ENCODE data around the gene FBLN2.

Gene FBLN2

DNA sequence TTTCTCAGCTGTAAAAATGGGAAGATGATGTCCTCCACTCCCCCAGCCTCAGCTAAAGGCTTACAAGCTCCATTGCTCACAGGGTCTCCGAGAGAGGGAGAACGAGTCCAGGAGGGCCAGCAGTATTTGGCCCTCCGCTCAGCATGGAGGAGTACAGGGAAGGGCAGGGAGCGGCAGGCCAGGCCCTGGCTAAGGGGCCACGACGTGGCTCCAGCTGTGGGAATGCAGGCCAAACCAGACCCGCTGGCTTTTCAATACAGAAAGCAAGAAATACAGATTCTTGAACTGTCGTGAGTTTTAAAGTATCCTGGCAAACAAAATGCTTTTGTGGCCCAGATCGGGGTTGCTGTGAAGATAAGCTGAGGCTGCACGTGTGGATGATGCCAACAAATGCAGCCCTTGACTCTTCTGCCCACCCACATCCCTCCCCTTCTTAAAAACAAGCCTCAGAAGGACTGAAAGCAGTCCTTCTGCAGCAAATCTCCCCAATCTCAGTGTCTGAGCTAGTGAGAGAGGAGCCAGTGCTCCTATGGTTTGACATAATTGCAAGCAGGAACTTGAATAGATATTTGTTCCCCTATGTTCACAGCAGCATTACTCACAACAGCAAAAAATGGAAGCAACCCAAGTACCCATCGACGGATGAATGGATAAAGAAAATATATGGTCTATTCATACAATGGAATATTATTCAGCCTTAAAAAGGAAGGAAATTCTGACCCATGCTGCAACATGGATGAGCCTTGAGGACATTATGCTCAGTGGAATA, 18.5 kb upstream of the FBLN2 start:
- no peaks in the 10 kb centered on the region for H3K9me3 ChIP-seq (ENCODE audit: low read length)
- H2AFZ ChIP-seq (ENCODE audit: low read depth, low read length), result no peak overlapping the region
- no peaks in the 10 kb centered on the region for H3K27me3 ChIP-seq (ENCODE audit: insufficient read depth, low read length)
- H3K4me3 ChIP-seq (ENCODE audit: low read length), result no peak overlapping the region
- H3K36me3 ChIP-seq (ENCODE audit: insufficient read depth, low read length), result no peaks in the 10 kb centered on the region
- H3K4me1 ChIP-seq (ENCODE audit: insufficient read depth, low read length), result peaks cover 8% of the 10 kb centered on the region

DNA sequence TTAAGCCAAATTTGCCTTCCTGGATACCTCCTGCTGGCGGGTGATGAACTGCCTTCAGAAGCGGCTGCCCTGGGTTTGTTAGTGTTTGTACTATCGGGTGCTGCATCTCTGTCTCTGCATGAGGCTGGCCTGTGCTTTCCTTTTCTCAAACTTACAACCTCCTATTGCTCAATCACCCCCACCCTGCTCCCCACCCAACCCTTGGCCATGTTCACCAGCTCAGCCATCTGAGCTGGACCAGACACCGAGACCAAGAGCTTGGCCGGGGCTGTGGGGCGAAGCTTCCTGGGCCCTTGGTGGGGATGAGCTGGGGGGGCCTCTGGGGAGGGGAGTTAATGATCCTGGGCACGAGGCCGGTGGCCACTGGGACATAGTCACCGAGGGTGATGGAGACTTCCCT, 16.8 kb upstream of the FBLN2 start:
- Histone ChIP-seq H3K9me3 (ENCODE audit: low read length) (no peaks in the 10 kb centered on the region), H2AFZ (ENCODE audit: low read depth, low read length) (no peak overlapping the region), H3K27me3 (ENCODE audit: insufficient read depth, low read length) (no peaks in the 10 kb centered on the region), H3K4me3 (ENCODE audit: low read length) (no peak overlapping the region), H3K4me1 (ENCODE audit: insufficient read depth, low read length) (no peaks in the 10 kb centered on the region), H3K36me3 (ENCODE audit: insufficient read depth, low read length) (no peaks in the 10 kb centered on the region)

DNA sequence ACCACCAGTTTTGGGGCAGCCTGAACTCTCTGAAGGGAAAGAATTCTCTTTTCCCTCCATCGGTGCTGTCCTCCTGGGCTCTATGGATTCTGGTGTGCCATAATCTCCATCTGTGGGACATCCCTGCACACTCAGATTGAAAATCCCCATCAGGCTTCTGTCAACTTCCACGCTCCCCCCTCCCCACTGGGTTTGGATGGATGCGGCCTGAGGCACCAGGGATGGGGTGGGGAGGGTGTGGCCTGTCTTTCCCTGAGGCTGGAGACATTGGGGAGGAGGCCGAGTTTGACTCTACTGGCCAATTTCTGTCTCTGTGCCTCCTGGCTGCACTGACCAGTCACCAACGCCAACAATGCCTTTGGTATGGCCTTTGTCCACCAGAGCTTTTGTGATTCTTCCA, 16.3 kb upstream of the FBLN2 start:
- Histone ChIP-seq H2AFZ (ENCODE audit: low read depth, low read length) (no peak overlapping the region), H3K9me3 (ENCODE audit: low read length) (no peaks in the 10 kb centered on the region), H3K4me3 (ENCODE audit: low read length) (no peak overlapping the region), H3K27me3 (ENCODE audit: insufficient read depth, low read length) (no peaks in the 10 kb centered on the region), H3K36me3 (ENCODE audit: insufficient read depth, low read length) (no peaks in the 10 kb centered on the region), H3K4me1 (ENCODE audit: insufficient read depth, low read length) (no peaks in the 10 kb centered on the region)

DNA sequence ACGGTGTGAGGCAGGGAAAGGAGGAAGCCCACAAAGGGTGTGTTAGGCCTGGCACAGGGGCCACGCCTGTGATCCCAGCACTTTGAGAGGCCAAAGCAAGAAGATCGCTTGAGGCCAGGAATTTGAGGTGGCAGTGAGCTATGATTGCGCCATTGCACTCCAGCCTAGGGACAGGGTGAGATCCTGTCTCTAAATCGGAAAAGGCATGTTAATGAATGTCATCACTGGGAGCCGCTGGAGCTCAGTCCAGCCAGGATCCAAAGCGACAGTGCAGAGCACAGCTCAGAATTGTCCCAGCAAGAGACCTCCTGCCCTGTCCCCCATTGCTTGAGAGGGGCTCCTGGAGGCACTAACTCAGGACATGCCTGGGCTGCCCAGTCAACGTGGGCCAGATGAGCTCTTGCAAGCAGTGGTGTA, 15.0 kb upstream of the FBLN2 start:
- Histone ChIP-seq H3K27me3 (ENCODE audit: insufficient read depth, low read length) (no peaks in the 10 kb centered on the region), H3K4me1 (ENCODE audit: insufficient read depth, low read length) (no peaks in the 10 kb centered on the region), H3K4me3 (ENCODE audit: low read length) (no peak overlapping the region), H3K36me3 (ENCODE audit: insufficient read depth, low read length) (no peaks in the 10 kb centered on the region), H3K9me3 (ENCODE audit: low read length) (no peaks in the 10 kb centered on the region), H2AFZ (ENCODE audit: low read depth, low read length) (no peak overlapping the region)

DNA sequence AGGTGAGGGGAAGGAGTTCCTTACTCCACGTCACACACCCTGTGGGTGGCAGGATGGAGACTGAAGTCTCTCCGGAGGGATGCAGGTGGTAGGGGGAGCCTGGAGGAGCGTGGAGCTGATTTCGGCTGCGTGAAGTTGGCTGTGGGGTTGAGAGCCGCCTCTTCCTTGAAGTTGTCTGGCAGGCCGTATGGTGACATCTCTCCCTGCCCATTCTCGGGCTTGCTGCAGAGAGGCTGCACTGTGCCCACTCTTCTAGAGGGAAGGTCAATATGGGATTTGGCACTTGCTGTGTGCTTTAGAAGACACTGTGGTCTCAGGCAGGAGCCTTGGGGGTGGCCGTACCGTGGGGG, 13.4 kb upstream of the FBLN2 start:
- Histone ChIP-seq H3K4me3 (ENCODE audit: low read length) (no peak overlapping the region), H3K9me3 (ENCODE audit: low read length) (no peaks in the 10 kb centered on the region), H2AFZ (ENCODE audit: low read depth, low read length) (no peak overlapping the region), H3K36me3 (ENCODE audit: insufficient read depth, low read length) (no peaks in the 10 kb centered on the region), H3K4me1 (ENCODE audit: insufficient read depth, low read length) (no peaks in the 10 kb centered on the region), H3K27me3 (ENCODE audit: insufficient read depth, low read length) (no peaks in the 10 kb centered on the region)

DNA sequence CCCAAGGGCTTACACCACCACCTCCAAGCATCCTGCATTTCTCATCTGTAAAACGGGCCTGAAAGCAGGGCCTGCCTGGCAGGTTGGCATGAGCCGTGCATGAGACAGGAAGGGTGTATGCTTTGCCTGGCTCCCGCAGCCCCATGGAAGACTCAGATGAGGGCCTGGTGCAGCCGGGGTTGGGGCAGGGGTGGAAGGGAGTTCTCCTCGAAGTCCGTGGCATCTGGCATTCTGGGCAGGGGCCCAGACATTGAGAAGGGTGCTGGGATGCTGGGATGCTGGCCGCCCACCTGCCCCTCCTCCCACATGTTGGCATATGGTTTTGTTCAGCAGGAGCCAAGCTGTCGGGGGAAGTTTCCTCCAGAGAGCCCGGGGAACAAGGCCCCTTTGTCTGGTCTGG, 13.0 kb upstream of the FBLN2 start:
- H3K4me1 ChIP-seq (ENCODE audit: insufficient read depth, low read length), result no peaks in the 10 kb centered on the region
- no peaks in the 10 kb centered on the region for H3K36me3 ChIP-seq (ENCODE audit: insufficient read depth, low read length)
- H3K27me3 ChIP-seq (ENCODE audit: insufficient read depth, low read length), result no peaks in the 10 kb centered on the region
- no peak overlapping the region for H3K4me3 ChIP-seq (ENCODE audit: low read length)
- H3K9me3 ChIP-seq (ENCODE audit: low read length), result no peaks in the 10 kb centered on the region
- H2AFZ ChIP-seq (ENCODE audit: low read depth, low read length), result no peak overlapping the region

DNA sequence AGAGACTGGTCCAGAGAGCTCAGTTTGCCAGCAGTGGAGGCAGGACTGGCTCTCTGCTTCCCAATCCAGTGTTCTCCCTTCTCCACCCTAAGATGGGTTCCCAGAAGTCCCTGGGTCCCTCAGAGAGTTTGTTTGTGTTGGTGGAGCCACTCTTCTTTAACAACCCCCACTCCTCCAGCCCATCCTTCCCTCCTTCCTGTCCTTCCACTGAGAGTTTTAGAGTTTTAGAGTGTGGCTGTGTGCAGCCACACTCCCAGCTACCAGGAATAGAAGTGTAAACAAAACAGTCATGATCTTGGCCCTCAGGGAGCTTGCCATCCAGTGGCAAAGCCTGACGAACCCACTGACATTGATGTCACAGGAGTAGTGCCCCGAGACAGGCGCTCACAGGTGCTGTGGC, 12.5 kb upstream of the FBLN2 start:
- no peaks in the 10 kb centered on the region for H3K36me3 ChIP-seq (ENCODE audit: insufficient read depth, low read length)
- no peak overlapping the region for H2AFZ ChIP-seq (ENCODE audit: low read depth, low read length)
- H3K9me3 ChIP-seq (ENCODE audit: low read length), result no peaks in the 10 kb centered on the region
- H3K4me3 ChIP-seq (ENCODE audit: low read length), result no peak overlapping the region
- H3K4me1 ChIP-seq (ENCODE audit: insufficient read depth, low read length), result no peaks in the 10 kb centered on the region
- H3K27me3 ChIP-seq (ENCODE audit: insufficient read depth, low read length), result no peaks in the 10 kb centered on the region

DNA sequence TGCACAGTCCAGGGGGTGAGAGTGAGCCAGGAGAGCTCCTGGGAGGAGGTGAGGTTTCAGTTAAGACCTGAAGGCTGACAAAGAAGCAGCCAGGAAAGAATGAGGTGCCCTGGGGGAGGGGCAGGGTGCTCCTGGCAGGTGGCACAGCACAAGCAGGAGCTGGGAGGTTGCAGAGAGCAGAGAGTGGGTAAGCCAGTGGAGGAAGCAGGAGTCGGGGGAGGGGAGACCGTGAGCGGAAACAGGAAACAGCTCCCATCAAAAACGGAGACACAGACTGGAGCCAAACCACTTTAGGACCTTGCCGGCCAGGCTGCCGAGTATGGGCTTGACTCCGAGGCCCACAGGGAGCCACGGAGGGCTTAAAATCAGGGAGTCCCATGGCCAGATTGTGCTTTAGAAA, 12.1 kb upstream of the FBLN2 start:
- no peak overlapping the region for H2AFZ ChIP-seq (ENCODE audit: low read depth, low read length)
- no peaks in the 10 kb centered on the region for H3K36me3 ChIP-seq (ENCODE audit: insufficient read depth, low read length)
- H3K27me3 ChIP-seq (ENCODE audit: insufficient read depth, low read length), result no peaks in the 10 kb centered on the region
- H3K4me1 ChIP-seq (ENCODE audit: insufficient read depth, low read length), result no peaks in the 10 kb centered on the region
- H3K4me3 ChIP-seq (ENCODE audit: low read length), result no peak overlapping the region
- H3K9me3 ChIP-seq (ENCODE audit: low read length), result no peaks in the 10 kb centered on the region

DNA sequence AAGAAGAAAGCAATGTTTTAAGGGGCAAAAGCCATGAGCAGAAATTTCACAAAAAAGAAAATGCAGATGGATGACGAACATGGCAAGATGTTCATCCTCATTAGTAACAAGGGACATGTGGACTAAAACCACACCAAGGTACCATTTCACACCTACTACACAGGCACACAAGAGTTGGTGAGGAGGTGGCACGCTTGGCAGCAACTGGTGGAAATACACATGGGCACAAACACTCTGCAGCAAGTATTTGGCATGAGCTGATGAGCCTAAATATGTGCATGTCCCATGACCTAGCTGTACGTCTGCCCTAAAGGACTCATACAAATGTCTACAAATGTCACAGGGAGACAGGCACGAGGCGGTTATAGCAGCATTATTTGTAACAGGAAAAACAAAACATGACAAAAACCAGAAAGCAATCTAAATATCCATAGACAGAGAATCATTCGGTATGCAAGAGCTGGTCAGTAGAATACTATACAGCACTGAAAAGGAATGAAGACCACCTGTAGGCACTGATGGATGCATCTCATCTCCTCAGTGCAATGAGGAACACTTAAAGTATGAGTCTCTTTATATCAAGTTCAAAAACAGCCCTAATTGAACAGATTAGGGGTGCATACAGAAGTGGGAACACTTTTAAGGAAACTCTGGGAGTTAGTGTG, 11.5 kb upstream of the FBLN2 start:
- Histone ChIP-seq H3K4me3 (ENCODE audit: low read length) (no peak overlapping the region), H3K36me3 (ENCODE audit: insufficient read depth, low read length) (no peaks in the 10 kb centered on the region), H2AFZ (ENCODE audit: low read depth, low read length) (no peak overlapping the region), H3K9me3 (ENCODE audit: low read length) (no peaks in the 10 kb centered on the region), H3K4me1 (ENCODE audit: insufficient read depth, low read length) (no peaks in the 10 kb centered on the region), H3K27me3 (ENCODE audit: insufficient read depth, low read length) (no peaks in the 10 kb centered on the region)

DNA sequence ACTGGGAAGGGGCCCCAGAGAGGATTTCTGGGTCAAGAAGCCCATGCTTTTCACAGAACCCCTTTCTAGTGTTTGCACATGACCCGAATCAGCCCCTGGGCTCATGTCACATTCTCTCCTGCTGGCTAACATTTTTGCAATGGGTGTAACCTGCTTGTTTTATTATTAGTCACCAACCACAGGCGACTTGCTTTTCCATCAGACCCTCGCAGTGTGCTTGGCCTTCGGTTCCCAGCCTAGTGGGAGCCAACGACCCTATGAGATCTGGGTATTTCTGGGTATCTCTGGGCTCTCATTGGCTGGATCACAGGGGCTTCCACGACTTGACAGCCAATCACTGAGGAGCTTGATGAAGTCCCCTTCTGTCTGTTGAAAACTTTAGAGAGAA, 11.0 kb upstream of the FBLN2 start:
- Histone ChIP-seq H3K27me3 (ENCODE audit: insufficient read depth, low read length) (no peaks in the 10 kb centered on the region), H3K4me3 (ENCODE audit: low read length) (no peak overlapping the region)

DNA sequence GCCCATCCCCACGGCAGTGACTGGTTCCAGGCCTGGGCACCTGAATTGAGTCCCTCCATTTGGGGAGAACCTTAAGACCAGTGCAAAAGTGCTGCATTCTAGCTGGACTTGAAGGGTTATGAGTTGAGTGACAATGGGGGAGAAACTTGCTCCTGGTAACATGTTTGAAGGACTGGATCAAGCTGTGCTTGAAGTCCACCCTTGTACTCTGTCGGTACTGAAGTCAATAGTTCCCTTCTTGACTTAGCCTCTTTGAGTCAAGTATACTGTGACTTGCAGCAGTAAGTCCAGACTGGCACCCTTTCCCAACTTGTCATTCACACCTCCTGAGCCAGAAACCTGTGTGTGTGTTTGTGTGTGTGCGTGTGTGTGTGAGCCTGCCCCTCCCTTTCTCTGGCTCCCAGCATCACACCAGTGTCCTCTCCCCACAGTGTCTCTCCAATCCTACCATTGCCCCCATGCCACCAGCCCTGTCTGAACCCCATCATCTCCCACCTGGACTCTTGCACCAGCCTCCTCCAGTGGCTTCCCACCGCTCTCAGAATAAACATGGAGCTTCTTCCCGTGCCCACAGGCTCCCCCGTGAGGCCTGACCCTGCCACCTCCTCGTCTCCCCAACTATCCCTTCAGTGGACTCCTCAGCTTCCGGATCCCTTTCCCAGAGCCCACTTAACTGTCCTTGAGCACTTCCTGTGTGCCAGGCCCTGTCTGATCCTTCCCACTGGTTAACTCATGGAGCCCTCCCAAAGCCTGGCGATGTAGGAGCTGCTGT, 10.2 kb upstream of the FBLN2 start:
- no peak overlapping the region for H3K4me3 ChIP-seq (ENCODE audit: low read length)

More for the DNA sequence above, 11.0 kb upstream of the FBLN2 start:
- no peaks in the 10 kb centered on the region for H3K9me3 ChIP-seq (ENCODE audit: low read length)
- H3K4me1 ChIP-seq (ENCODE audit: insufficient read depth, low read length), result no peaks in the 10 kb centered on the region
- no peak overlapping the region for H2AFZ ChIP-seq (ENCODE audit: low read depth, low read length)
- H3K36me3 ChIP-seq (ENCODE audit: insufficient read depth, low read length), result no peaks in the 10 kb centered on the region

DNA sequence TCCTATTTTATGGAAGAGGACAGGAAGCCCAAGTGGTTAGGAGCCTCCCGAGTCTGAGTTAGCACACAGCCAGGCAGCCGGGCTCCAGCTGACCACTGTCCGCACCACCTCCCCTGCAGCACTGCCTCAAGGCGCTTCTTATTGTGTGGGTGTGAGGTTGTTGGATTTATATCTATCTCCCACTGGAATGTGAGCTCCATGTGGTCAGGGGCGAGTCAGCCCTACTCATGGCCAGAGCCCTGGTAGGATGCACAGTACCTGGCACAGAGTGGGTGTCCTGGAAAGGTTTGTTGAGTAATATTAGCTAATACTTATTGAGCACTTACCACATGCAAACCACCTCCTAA, 9.7 kb upstream of the FBLN2 start:
- no peak overlapping the region for H3K4me3 ChIP-seq (ENCODE audit: low read length)

More for the DNA sequence above, 10.2 kb upstream of the FBLN2 start:
- H3K4me1 ChIP-seq (ENCODE audit: insufficient read depth, low read length), result no peaks in the 10 kb centered on the region
- H3K27me3 ChIP-seq (ENCODE audit: insufficient read depth, low read length), result no peaks in the 10 kb centered on the region
- H3K9me3 ChIP-seq (ENCODE audit: low read length), result no peaks in the 10 kb centered on the region
- H3K36me3 ChIP-seq (ENCODE audit: insufficient read depth, low read length), result no peaks in the 10 kb centered on the region
- H2AFZ ChIP-seq (ENCODE audit: low read depth, low read length), result no peak overlapping the region

DNA sequence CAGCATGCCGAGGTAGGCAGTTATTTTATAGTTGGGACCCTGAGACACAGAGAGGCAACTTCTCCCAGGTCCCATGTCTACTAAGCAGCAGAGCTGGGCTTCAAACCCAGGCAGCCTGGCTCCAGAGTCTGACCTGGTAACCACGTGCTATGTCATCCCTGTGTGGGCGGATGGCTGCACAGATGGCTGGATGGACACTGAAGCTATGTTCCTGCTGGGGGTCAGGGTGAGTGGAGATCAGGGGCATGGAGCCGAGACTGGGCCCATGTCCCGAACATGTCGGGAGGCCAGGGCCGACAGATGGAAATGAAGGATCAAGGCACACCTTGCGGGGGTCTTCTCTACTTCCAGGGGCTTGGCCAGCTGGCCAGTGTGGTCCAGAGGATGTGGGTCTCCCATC, 9.3 kb upstream of the FBLN2 start:
- no peak overlapping the region for H3K4me3 ChIP-seq (ENCODE audit: low read length)
- H3K36me3 ChIP-seq (ENCODE audit: insufficient read depth, low read length), result no peaks in the 10 kb centered on the region
- H3K27me3 ChIP-seq (ENCODE audit: insufficient read depth, low read length), result peaks cover under 1% of the 10 kb centered on the region
- H3K9me3 ChIP-seq (ENCODE audit: low read length), result no peaks in the 10 kb centered on the region
- no peaks in the 10 kb centered on the region for H3K4me1 ChIP-seq (ENCODE audit: insufficient read depth, low read length)
- no peak overlapping the region for H2AFZ ChIP-seq (ENCODE audit: low read depth, low read length)

More for the DNA sequence above, 9.7 kb upstream of the FBLN2 start:
- H3K36me3 ChIP-seq (ENCODE audit: insufficient read depth, low read length), result no peaks in the 10 kb centered on the region
- no peaks in the 10 kb centered on the region for H3K27me3 ChIP-seq (ENCODE audit: insufficient read depth, low read length)
- no peaks in the 10 kb centered on the region for H3K4me1 ChIP-seq (ENCODE audit: insufficient read depth, low read length)
- H3K9me3 ChIP-seq (ENCODE audit: low read length), result no peaks in the 10 kb centered on the region
- no peak overlapping the region for H2AFZ ChIP-seq (ENCODE audit: low read depth, low read length)
